CD8-positive, alpha-beta memory T cell (primary cell): Measurements from ENCODE around the gene SPINK6. TPM values are rescaled to one million over a fixed set of nuclear protein-coding genes. Genes with fewer than 3 reads are reported as not detected.
A peak's percentile ranks its signal among the peaks of the same experiment; 100 is the strongest.

Experiments
- CTCF ChIA-PET: fragments of 350-600 bp; sonication (Branson Sonifier 250); formaldehyde crosslinking; loops from one replicate; lab custom pipeline; 2021; ENCODE audit warnings: antibody characterized with exemption; lab: Charles Lee
- POLR2A ChIA-PET: fragments of 350-600 bp; sonication (Branson Sonifier 250); formaldehyde crosslinking; loops from one replicate; lab custom pipeline; 2021; ENCODE audit warnings: antibody characterized with exemption; lab: Charles Lee
- DNase-seq, 5 donors: peaks; one replicate each; pipeline versions ENCODE4 v3.0.0 to v3.0.0-alpha.2; 2020 to 2022; ENCODE audit warnings: mixed read lengths in 1 of 5
- H3K27ac ChIP-seq: one replicate; pipeline ENCODE4 v1.7.0; 2013; ENCODE audit warnings: low read depth, mild to moderate bottlenecking, low read length, moderate library complexity
- H3K27me3 ChIP-seq: 2 replicates; pipeline ENCODE4 v1.7.0; 2013; ENCODE audit warnings: low read length, mild to moderate bottlenecking; ENCODE audit not compliant: insufficient read depth, poor library complexity, severe bottlenecking
- H3K36me3 ChIP-seq: 2 replicates; pipeline ENCODE4 v1.7.0; 2013; ENCODE audit warnings: mild to moderate bottlenecking, low read length, moderate library complexity; ENCODE audit not compliant: insufficient read depth
- H3K4me1 ChIP-seq: 2 replicates; pipeline ENCODE4 v1.7.0; 2013; ENCODE audit warnings: mild to moderate bottlenecking, low read length, moderate library complexity; ENCODE audit not compliant: insufficient read depth
- H3K4me3 ChIP-seq: 2 replicates; pipeline ENCODE4 v1.7.0; 2013; ENCODE audit warnings: mild to moderate bottlenecking, low read length
- H3K9me3 ChIP-seq: 2 replicates; pipeline ENCODE4 v1.7.0; 2013; ENCODE audit warnings: mild to moderate bottlenecking, low read length
- H3K27ac Mint-ChIP-seq, 8 donors: one replicate each; pipeline ENCODE4 v1.8.0; 2020 to 2021; ENCODE audit warnings: mixed read lengths in 8 of 8, mild to moderate bottlenecking in 6 of 8, inconsistent platforms in 3 of 8, moderate library complexity in 3 of 8
- H3K27me3 Mint-ChIP-seq, 2 donors: one replicate each; pipeline ENCODE4 v1.8.0; 2020 to 2021; ENCODE audit warnings: mixed read lengths in 2 of 2, mild to moderate bottlenecking in 1 of 2, moderate library complexity in 1 of 2
- H3K36me3 Mint-ChIP-seq, 3 donors: one replicate each; pipeline ENCODE4 v1.8.0; 2020 to 2021; ENCODE audit warnings: mixed read lengths in 3 of 3, inconsistent platforms in 1 of 3, mild to moderate bottlenecking in 1 of 3
- H3K4me1 Mint-ChIP-seq, 3 donors: one replicate each; pipeline ENCODE4 v1.8.0; 2020 to 2021; ENCODE audit warnings: mixed read lengths in 3 of 3, inconsistent platforms in 1 of 3, mild to moderate bottlenecking in 1 of 3
- H3K4me3 Mint-ChIP-seq, 7 donors: one replicate each; pipeline ENCODE4 v1.8.0; 2020 to 2021; ENCODE audit warnings: mixed read lengths in 7 of 7, mild to moderate bottlenecking in 6 of 7, moderate library complexity in 4 of 7, inconsistent platforms in 2 of 7
- H3K9me3 Mint-ChIP-seq, 5 donors: one replicate each; pipeline ENCODE4 v1.8.0; 2020 to 2022; ENCODE audit warnings: mixed read lengths in 5 of 5, mild to moderate bottlenecking in 3 of 5, moderate library complexity in 2 of 5, inconsistent platforms in 1 of 5
- polyA plus RNA-seq: library from polyadenylated mRNA; unstranded; fragments of 300-500 nt; fragmentation: Illumina TruSeq; gene quantifications from one replicate; pipeline ENCODE4 v1.2.3, GENCODE V29; 2021
- total RNA-seq, 2 experiments: library from RNA; stranded (reverse); gene quantifications; one replicate each; pipeline ENCODE4 v1.2.3, GENCODE V29; 2021

SPINK6 gene
- total and polyA plus RNA-seq, 3 experiments from 2014 or later: not detected

- no peaks in the 10 kb centered on the region for H3K4me1 ChIP-seq
- CTCF ChIA-PET: no interaction called here
- Mint-ChIP-seq H3K27me3 (peaks cover 5 to 8% of the 10 kb centered on the region in 2 donors), H3K4me3 (no peak overlapping the region), H3K4me1 (no peaks in the 10 kb centered on the region), H3K36me3 (no peaks in the 10 kb centered on the region), H3K27ac (peak overlapping the region in 1 of 8 donors; percentile 5), H3K9me3 (no peaks in the 10 kb centered on the region)
- no peak overlapping the region for H3K27ac ChIP-seq
- no peaks in the 10 kb centered on the region for H3K36me3 ChIP-seq
- POLR2A ChIA-PET: no interaction called here
- no peaks in the 10 kb centered on the region for H3K27me3 ChIP-seq
- no peaks in the 10 kb centered on the region for H3K9me3 ChIP-seq
- no peak overlapping the region for H3K4me3 ChIP-seq
- no peak for DNase-seq
Observed at GRCh38 chr5:148177207-148177606, 25.6 kb upstream of the SPINK6 start.

DNA sequence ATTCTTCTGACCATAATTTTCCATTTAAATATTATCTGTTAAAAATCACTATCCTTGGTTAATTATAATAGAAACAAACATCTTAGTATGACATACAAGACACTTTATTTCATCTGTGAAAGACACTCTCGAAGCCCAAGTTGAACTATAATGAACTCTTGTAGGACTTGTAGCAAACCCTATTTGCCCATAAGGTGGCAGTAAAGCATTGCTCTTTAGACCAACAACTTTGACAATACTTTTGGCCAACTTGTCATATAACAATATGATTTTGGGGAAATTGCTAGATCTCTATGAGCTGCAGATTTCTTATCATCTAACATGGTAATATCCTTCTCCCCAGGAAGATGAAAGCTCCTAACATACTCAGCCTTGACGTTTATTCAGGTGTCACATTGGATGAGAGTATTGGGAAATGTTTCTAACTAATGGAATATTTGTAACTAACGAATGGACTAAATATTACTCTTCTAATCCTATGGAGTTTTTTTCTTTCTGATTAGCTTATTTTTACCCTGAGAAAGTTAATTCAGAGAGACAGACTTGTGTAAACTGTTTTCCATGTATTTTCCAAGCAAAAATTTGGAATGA lies 23.5 kb upstream of the SPINK6 start:
- DNase-seq: peak in 2 of 5 donors; percentile 3 to 27
- H3K27ac ChIP-seq: no peak overlapping the region
- ChIA-PET POLR2A (no interaction called here), CTCF (interaction anchor here (0.9 to 2.8 kb wide), 5 partner anchors 14 to 553 kb away, joined by 3 to 12 read pairs (median 3); no protein-coding TSS in a partner anchor)
- Mint-ChIP-seq H3K27ac (no peak overlapping the region), H3K9me3 (no peaks in the 10 kb centered on the region), H3K36me3 (no peaks in the 10 kb centered on the region), H3K27me3 (peaks cover 5 to 11% of the 10 kb centered on the region in 2 donors), H3K4me1 (no peaks in the 10 kb centered on the region), H3K4me3 (no peak overlapping the region)
- H3K4me1 ChIP-seq: no peaks in the 10 kb centered on the region
- no peaks in the 10 kb centered on the region for H3K27me3 ChIP-seq
- H3K36me3 ChIP-seq: no peaks in the 10 kb centered on the region
- H3K9me3 ChIP-seq: no peaks in the 10 kb centered on the region
- H3K4me3 ChIP-seq: no peak overlapping the region

DNA sequence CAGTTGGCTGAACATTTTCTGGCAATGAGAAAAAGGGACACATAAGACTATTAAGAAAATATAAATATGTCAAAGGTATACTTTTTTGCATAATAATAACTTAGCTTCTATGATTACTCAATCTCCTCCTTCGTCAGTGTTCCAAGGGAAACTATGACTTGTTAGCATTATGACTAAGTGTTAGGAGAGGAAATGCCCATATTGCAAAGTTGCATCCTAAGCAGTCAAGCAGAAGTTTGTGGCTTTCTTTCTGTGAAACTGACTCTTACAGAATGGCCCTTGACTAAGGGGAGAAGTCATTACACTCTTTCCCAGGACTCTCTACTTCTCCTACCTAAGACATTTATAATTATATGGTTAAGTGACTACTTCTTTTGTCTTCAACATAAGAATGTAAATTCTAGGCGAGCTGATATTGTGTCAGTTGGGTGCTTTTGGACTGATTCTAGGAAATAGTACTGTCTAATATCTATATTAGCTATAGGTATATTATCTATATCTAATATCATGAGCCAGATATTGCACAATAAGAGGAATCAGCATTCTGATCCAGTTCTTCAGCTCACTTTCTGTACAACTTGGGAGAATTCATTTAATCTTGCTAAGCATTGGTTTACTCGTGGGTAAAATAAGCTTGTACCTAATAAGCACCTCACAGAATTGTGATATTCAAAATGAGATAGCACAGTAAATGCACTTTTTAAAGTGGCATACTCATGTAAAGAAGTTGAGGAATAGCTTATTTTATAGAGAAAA lies 16.4 kb upstream of the SPINK6 start:
- peaks cover 2 to 3% of the 10 kb centered on the region in 2 donors for H3K27me3 Mint-ChIP-seq

DNA sequence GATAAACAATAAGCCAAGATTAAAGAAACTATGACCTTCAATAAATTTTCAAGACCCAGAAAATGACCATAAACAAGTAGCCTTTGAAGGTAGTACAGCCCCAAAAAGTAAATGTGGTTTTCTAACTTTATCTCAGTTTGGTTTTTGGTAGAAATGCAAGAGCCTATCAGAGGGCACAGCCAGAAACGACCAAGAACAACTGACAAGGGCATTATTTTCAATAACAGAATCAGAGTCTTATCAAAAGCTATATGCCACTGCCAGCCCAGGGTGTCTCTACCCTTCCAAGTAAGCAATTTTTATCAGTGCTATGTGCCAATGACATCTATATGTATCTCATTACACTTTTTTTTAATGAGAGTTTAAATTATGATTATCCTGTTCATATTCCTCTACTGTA lies 11.8 kb upstream of the SPINK6 start:
- H3K27me3 ChIP-seq: no peaks in the 10 kb centered on the region
- Mint-ChIP-seq H3K27me3 (peaks cover 0 to 2% of the 10 kb centered on the region in 2 donors), H3K9me3 (no peaks in the 10 kb centered on the region), H3K36me3 (no peaks in the 10 kb centered on the region), H3K27ac (no peak overlapping the region), H3K4me1 (no peaks in the 10 kb centered on the region), H3K4me3 (no peak overlapping the region)
- H3K9me3 ChIP-seq: no peaks in the 10 kb centered on the region
- no peaks in the 10 kb centered on the region for H3K4me1 ChIP-seq
- H3K4me3 ChIP-seq: no peak overlapping the region
- H3K27ac ChIP-seq: no peak overlapping the region
- no peak for DNase-seq
- CTCF ChIA-PET: no interaction called here
- POLR2A ChIA-PET: no interaction called here
- H3K36me3 ChIP-seq: no peaks in the 10 kb centered on the region

More for the DNA sequence above, 16.4 kb upstream of the SPINK6 start:
- Histone ChIP-seq H3K9me3 (no peaks in the 10 kb centered on the region), H3K4me1 (no peaks in the 10 kb centered on the region), H3K27me3 (no peaks in the 10 kb centered on the region), H3K36me3 (no peaks in the 10 kb centered on the region), H3K27ac (no peak overlapping the region), H3K4me3 (no peak overlapping the region)
- Mint-ChIP-seq H3K27ac (no peak overlapping the region), H3K4me1 (no peaks in the 10 kb centered on the region), H3K4me3 (no peak overlapping the region), H3K9me3 (no peaks in the 10 kb centered on the region), H3K36me3 (no peaks in the 10 kb centered on the region)
- POLR2A ChIA-PET: no interaction called here
- CTCF ChIA-PET: no interaction called here
- no peak for DNase-seq

- H3K27me3 ChIP-seq: no peaks in the 10 kb centered on the region
- no peak overlapping the region for H3K4me3 Mint-ChIP-seq
- CTCF ChIA-PET: no interaction called here
- H3K4me1 Mint-ChIP-seq: no peaks in the 10 kb centered on the region
- H3K27ac ChIP-seq: no peak overlapping the region
- peaks cover 0 to 2% of the 10 kb centered on the region in 2 donors for H3K27me3 Mint-ChIP-seq
- no peak for DNase-seq
- H3K9me3 Mint-ChIP-seq: no peaks in the 10 kb centered on the region
- no peaks in the 10 kb centered on the region for H3K36me3 ChIP-seq
- H3K4me3 ChIP-seq: no peak overlapping the region
- H3K4me1 ChIP-seq: no peaks in the 10 kb centered on the region
- H3K27ac Mint-ChIP-seq: no peak overlapping the region
- H3K9me3 ChIP-seq: no peaks in the 10 kb centered on the region
- POLR2A ChIA-PET: no interaction called here
- no peaks in the 10 kb centered on the region for H3K36me3 Mint-ChIP-seq
Observed at GRCh38 chr5:148193202-148193601, 9.6 kb upstream of the SPINK6 start.

GRCh38 chr5:148201151-148201550 lies 1.7 kb upstream of the SPINK6 start:
- no peak overlapping the region for H3K27ac Mint-ChIP-seq
- H3K36me3 ChIP-seq: no peaks in the 10 kb centered on the region
- H3K27me3 Mint-ChIP-seq: peaks cover 2 to 6% of the 10 kb centered on the region in 2 donors
- CTCF ChIA-PET: no interaction called here
- no peak overlapping the region for H3K4me3 ChIP-seq
- no peaks in the 10 kb centered on the region for H3K4me1 ChIP-seq
- no peak overlapping the region for H3K27ac ChIP-seq
- H3K9me3 Mint-ChIP-seq: no peaks in the 10 kb centered on the region
- no peaks in the 10 kb centered on the region for H3K27me3 ChIP-seq
- no peak for DNase-seq
- H3K4me1 Mint-ChIP-seq: no peaks in the 10 kb centered on the region
- H3K9me3 ChIP-seq: no peaks in the 10 kb centered on the region
- H3K4me3 Mint-ChIP-seq: no peak overlapping the region
- H3K36me3 Mint-ChIP-seq: no peaks in the 10 kb centered on the region
- POLR2A ChIA-PET: no interaction called here

DNA sequence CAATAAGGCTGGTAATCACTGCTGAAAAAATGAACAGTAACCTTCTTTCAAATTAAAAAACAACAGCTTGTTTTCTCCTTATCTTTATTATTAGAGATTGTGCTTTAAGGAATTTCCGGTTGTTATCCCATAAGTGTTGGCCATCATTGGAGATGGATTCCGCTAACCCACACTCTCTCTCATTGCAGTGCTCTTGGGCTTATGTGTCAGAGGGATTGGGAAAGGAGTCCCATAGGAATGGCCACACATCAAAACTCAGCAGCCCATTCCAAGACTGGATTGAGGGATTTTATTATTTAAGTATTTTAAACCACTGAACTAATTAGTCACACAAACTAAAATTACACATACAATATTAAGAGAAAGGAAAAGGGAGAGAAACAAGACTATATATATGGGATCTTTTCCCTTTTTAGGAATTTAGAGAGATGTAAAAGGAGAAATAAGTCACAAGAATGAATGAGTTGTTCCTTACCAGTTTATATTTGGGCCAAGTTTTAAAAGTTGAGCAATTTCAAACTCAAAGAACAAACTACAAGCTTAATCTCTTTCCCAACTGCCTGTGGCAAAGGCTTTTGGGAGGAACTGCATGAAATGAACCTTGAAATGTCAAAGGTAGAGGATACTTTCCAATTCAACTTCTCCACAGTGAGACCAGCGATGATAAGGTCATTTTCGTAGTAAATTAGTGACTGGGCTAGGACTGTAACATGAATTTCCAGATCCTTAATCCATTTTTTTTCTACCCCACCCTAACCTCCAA lies 2.4 kb downstream of the SPINK6 start:
- Mint-ChIP-seq H3K27me3 (peaks cover 2 to 10% of the 10 kb centered on the region in 2 donors), H3K4me1 (no peaks in the 10 kb centered on the region), H3K9me3 (no peaks in the 10 kb centered on the region), H3K27ac (no peak overlapping the region), H3K4me3 (no peak overlapping the region), H3K36me3 (no peaks in the 10 kb centered on the region)
- no peak for DNase-seq
- ChIA-PET POLR2A (no interaction called here), CTCF (no interaction called here)
- H3K36me3 ChIP-seq: no peaks in the 10 kb centered on the region
- H3K4me3 ChIP-seq: no peak overlapping the region
- no peaks in the 10 kb centered on the region for H3K4me1 ChIP-seq
- H3K27ac ChIP-seq: no peak overlapping the region
- H3K9me3 ChIP-seq: no peaks in the 10 kb centered on the region
- no peaks in the 10 kb centered on the region for H3K27me3 ChIP-seq

- no peak for DNase-seq
- H3K27me3 ChIP-seq: no peaks in the 10 kb centered on the region
- Mint-ChIP-seq H3K27ac (no peak overlapping the region), H3K27me3 (peaks cover 2 to 10% of the 10 kb centered on the region in 2 donors), H3K4me1 (no peaks in the 10 kb centered on the region), H3K9me3 (no peaks in the 10 kb centered on the region), H3K36me3 (no peaks in the 10 kb centered on the region), H3K4me3 (no peak overlapping the region)
- ChIA-PET CTCF (no interaction called here), POLR2A (no interaction called here)
- no peaks in the 10 kb centered on the region for H3K9me3 ChIP-seq
- H3K27ac ChIP-seq: no peak overlapping the region
- H3K36me3 ChIP-seq: no peaks in the 10 kb centered on the region
- H3K4me3 ChIP-seq: no peak overlapping the region
- H3K4me1 ChIP-seq: no peaks in the 10 kb centered on the region
Observed at GRCh38 chr5:148205865-148206264, 3.0 kb downstream of the SPINK6 start.
